Upper lobe of left lung (tissue), 6 donors: ENCODE measurements around the gene DSC1. TPM values are rescaled to one million over a fixed set of nuclear protein-coding genes. Genes with fewer than 3 reads are reported as not detected.

ENCODE experiments used
- ATAC-seq, 2 donors: fragments of 200-7000 bp; cut with Tn5 transposase; one replicate each; pipeline ENCODE4 v1.9.1; 2022; ENCODE audit warnings: mild to moderate bottlenecking in 2 of 2, moderate library complexity in 2 of 2; ENCODE audit not compliant: low FRiP score in 2 of 2
- DNase-seq, 2 donors: peaks; one replicate each; pipeline ENCODE4 v3.0.0-alpha.2; 2019 to 2020
- H3K27ac ChIP-seq, 4 donors: fragments of 200-600 bp; sonication (generic); one replicate each; pipeline ENCODE4 v1.5.1; 2016 to 2019
- H3K27me3 ChIP-seq, 4 donors: fragments of 200-600 bp; sonication (generic); one replicate each; pipeline ENCODE4 v1.5.1; 2017 to 2019
- H3K36me3 ChIP-seq, 4 donors: fragments of 200-600 bp; sonication (generic); one replicate each; pipeline ENCODE4 v1.5.1; 2016 to 2019
- H3K4me1 ChIP-seq, 4 donors: fragments of 200-600 bp; sonication (generic); one replicate each; pipeline ENCODE4 v1.5.1; 2018 to 2019
- H3K4me3 ChIP-seq, 4 donors: fragments of 200-600 bp; sonication (generic); one replicate each; pipeline ENCODE4 v1.5.1; 2017 to 2019; ENCODE audit warnings: mild to moderate bottlenecking in 2 of 4, moderate library complexity in 1 of 4
- H3K9me3 ChIP-seq, 4 donors: fragments of 200-600 bp; sonication (generic); one replicate each; pipeline ENCODE4 v1.5.1; 2018 to 2019
- EP300 ChIP-seq, 4 donors: sonication (generic); formaldehyde crosslinking; IDR thresholded peaks; one replicate each; pipeline ENCODE4 v1.5.1; 2017; ENCODE audit warnings: antibody characterized with exemption in 4 of 4, control low read depth in 2 of 4
- POLR2A ChIP-seq, 4 donors: fragments of 450-650 bp; IDR thresholded peaks; one replicate each; pipeline ENCODE4 v1.5.1; 2016 to 2017; ENCODE audit warnings: antibody characterized with exemption in 4 of 4, mild to moderate bottlenecking in 2 of 4
- POLR2AphosphoS5 ChIP-seq, 2 donors: sonication (generic); formaldehyde crosslinking; IDR thresholded peaks; one replicate each; pipeline ENCODE4 v1.5.1; 2017; ENCODE audit warnings: antibody characterized with exemption in 2 of 2
- whole genome bisulfite sequencing, 2 donors: methylation state at CpG; one replicate each; pipeline ENCODE4 v1.1.5; 2017 to 2018; 5-methylcytosine and 5-hydroxymethylcytosine counted together
- total RNA-seq, 6 donors: library from RNA; depleted of rRNA in 4 of 6; stranded (reverse); fragments of >200 nt in 4 of 6; gene quantifications; one replicate each; pipeline versions ENCODE4 v1.1.0 to v1.2.1, GENCODE V29; 2016 to 2021
- TF ChIP-seq, protein P1 (sequence below), 6 experiments: fragments of 450-650 bp in 4 of 6; fragments of 200-600 bp in 2 of 6; sonication (generic) in 2 of 6; IDR thresholded peaks; one replicate each; pipeline ENCODE4 v1.5.1; 2016 to 2019; ENCODE audit warnings: antibody characterized with exemption in 6 of 6
- donor health status: DM: no; HTN: no; CAD: no; lungs with moderate emphysema.
- donor health status: DM: no; HTN: yes; CAD: no; lungs with severe emphysema.

The DSC1 gene
- total RNA-seq, 6 donors from 2014 or later: not detected

DNA sequence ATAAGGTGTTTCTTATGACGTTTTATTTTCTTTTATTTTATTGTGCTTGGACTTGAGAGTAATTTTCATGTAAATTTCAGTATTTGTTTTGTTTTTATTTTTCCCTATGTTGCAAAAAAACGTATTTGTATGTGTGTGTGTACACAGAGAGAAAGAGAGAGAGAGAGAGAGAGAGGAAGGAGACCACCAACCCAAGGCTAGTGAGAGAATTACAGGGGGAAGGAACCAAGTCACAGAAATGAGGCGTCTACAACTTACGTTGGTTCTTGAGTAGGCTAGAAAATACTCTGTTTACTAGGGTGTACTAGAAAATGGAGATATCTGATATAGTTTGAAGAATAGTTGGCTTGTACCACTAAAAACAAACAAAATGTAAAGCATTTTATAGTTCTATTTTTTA, 7.7 kb upstream of the DSC1 start:
- no peak for DNase-seq
- 81 to 86% methylated on average over 4 of the region's 4 CpGs for WGBS, 2 donors
- Histone ChIP-seq H3K9me3 (no peaks in the 10 kb centered on the region), H3K27ac (no peak overlapping the region), H3K36me3 (no peaks in the 10 kb centered on the region), H3K4me1 (no peaks in the 10 kb centered on the region), H3K4me3 (no peak overlapping the region), H3K27me3 (no peaks in the 10 kb centered on the region)
- no peak for ATAC-seq
- no peak for TF ChIP-seq POLR2A (IDR thresholded peaks at IDR 0.05)
- no peak for TF ChIP-seq EP300 (IDR thresholded peaks at IDR 0.05)
- TF ChIP-seq POLR2AphosphoS5 (IDR thresholded peaks at IDR 0.05): no peak
- TF ChIP-seq, protein P1, sequence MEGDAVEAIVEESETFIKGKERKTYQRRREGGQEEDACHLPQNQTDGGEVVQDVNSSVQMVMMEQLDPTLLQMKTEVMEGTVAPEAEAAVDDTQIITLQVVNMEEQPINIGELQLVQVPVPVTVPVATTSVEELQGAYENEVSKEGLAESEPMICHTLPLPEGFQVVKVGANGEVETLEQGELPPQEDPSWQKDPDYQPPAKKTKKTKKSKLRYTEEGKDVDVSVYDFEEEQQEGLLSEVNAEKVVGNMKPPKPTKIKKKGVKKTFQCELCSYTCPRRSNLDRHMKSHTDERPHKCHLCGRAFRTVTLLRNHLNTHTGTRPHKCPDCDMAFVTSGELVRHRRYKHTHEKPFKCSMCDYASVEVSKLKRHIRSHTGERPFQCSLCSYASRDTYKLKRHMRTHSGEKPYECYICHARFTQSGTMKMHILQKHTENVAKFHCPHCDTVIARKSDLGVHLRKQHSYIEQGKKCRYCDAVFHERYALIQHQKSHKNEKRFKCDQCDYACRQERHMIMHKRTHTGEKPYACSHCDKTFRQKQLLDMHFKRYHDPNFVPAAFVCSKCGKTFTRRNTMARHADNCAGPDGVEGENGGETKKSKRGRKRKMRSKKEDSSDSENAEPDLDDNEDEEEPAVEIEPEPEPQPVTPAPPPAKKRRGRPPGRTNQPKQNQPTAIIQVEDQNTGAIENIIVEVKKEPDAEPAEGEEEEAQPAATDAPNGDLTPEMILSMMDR (IDR thresholded peaks at IDR 0.05): no peak

GRCh38 chr18:31162419-31162793, 250 bp downstream of the DSC1 start:
- no peaks in the 10 kb centered on the region for H3K27me3 ChIP-seq
- no peak for DNase-seq

DNA sequence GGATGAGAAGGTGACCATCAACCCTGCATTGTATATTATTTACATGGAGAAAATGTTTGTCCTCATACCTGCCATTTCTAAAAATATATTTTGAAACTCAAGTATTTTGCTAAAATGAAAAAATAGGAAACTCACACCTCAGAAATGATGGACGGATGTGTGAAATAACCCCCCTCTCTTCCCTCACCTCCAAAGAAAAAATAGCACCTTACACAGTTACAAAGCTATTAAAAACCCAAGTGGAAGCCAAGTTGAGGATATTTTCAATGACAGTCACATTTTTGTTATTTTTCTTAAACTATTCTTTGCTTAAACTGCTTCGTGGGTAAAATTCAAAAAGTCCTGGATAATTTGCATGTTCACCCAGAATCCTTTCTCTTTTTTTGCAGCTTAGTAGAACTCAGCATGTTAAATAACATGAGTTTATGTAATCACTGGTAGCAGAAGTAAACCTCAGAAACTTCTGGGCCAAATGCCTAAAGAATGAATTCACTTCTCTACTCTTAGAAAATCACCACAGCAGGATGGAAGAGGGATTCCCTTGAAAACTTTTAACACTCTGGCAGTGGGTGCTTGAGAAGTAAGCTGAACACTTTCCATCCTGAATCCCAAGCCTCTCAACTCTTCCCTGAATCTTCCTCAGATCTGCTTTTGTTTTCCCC, 768 bp downstream of the DSC1 start:
- DNase-seq (no peak), ATAC-seq (no peak)
- Histone ChIP-seq H3K27me3 (no peaks in the 10 kb centered on the region), H3K4me1 (no peaks in the 10 kb centered on the region), H3K9me3 (no peaks in the 10 kb centered on the region), H3K27ac (no peak overlapping the region), H3K36me3 (no peaks in the 10 kb centered on the region), H3K4me3 (no peak overlapping the region)
- no peak for TF ChIP-seq POLR2AphosphoS5 (IDR thresholded peaks at IDR 0.05)
- no peak for TF ChIP-seq POLR2A (IDR thresholded peaks at IDR 0.05)
- TF ChIP-seq, protein P1 (IDR thresholded peaks at IDR 0.05): no peak
- TF ChIP-seq EP300 (IDR thresholded peaks at IDR 0.05): no peak
- 76 to 78% methylated on average over 2 of the region's 2 CpGs for WGBS, 2 donors

More at GRCh38 chr18:31162419-31162793, 250 bp downstream of the DSC1 start:
- Histone ChIP-seq H3K4me1 (no peaks in the 10 kb centered on the region), H3K9me3 (no peaks in the 10 kb centered on the region), H3K27ac (no peak overlapping the region), H3K4me3 (no peak overlapping the region), H3K36me3 (no peaks in the 10 kb centered on the region)
- TF ChIP-seq POLR2A (IDR thresholded peaks at IDR 0.05): no peak
- no peak for TF ChIP-seq EP300 (IDR thresholded peaks at IDR 0.05)
- no peak for TF ChIP-seq POLR2AphosphoS5 (IDR thresholded peaks at IDR 0.05)
- TF ChIP-seq, protein P1 (IDR thresholded peaks at IDR 0.05): no peak
- WGBS, 2 donors: 71 to 81% methylated on average over 5 of the region's 5 CpGs
- peak; percentile 19 to 46 for ATAC-seq

DNA sequence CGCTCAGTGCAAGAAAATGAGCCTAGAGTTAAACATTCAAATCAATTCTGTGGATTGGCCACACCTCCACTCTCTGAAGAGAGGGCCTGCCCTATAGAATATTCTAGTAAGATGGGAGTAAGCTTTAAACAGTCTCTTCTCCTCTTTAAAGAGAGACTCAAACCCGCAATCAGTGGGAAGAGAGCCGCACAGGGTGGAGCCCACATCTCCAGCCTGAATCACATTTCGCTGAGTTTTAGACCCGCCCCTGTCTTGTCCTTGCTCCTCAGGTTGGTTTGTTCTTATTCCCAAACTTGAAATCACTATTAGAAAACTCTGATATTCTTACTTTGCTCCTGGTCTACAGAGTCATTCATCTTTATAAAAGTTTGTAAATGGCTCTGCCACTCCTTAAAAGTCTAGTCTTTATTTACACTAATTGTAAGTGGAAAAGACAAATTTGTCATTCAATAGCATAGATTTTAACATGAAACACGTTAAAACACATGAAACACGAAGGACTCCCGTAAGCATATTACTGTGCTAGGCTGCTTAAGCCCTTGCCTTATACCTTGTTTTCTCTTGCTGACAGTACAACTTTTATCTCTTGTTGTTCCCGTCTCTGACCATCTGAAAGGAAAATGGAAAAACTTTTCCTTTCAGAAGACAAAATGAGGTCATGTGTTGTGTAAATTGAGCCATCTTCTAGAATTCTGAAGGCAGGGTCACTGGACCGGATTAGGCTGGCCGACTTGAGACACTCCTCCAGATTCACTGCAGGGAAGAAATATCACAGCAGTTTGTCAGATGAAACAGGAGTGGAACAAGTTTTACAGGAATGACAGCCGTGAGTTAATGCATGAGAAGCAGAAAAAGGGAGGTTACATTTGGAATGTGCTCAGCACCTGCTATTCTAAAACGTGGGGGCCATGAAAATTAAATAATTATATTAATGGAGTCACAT, 5.6 kb downstream of the DSC1 start:
- peak in 1 of 2 donors; percentile 31 for ATAC-seq
- H3K9me3 ChIP-seq: no peaks in the 10 kb centered on the region
- H3K36me3 ChIP-seq: no peaks in the 10 kb centered on the region
- no peak for TF ChIP-seq POLR2AphosphoS5 (IDR thresholded peaks at IDR 0.05)
- TF ChIP-seq EP300 (IDR thresholded peaks at IDR 0.05): no peak
- WGBS, 2 donors: 74 to 79% methylated on average over 13 of the region's 13 CpGs
- DNase-seq: no peak
- H3K4me3 ChIP-seq: no peak overlapping the region
- no peaks in the 10 kb centered on the region for H3K27me3 ChIP-seq
- no peaks in the 10 kb centered on the region for H3K4me1 ChIP-seq
- no peak overlapping the region for H3K27ac ChIP-seq

DNA sequence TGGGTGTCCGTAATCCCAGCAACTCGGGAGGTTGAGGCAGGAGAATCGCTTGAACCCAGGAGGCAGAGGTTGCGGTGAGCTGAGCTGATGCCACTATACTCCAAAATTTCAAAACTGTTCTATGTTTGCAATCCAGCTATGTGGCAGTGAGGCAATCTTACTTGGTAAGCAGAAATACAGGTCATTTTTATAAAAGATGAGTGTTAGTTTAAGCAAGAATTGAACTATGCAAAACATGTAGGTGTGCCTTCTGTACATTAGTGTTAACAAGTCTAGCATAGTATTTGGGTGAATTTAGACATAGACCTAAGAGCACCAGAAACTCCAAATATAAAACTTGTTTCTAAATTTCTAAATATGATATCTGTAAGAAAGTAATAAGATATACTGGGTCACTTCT, 7.2 kb downstream of the DSC1 start:
- no peaks in the 10 kb centered on the region for H3K9me3 ChIP-seq
- TF ChIP-seq POLR2A (IDR thresholded peaks at IDR 0.05): no peak
- TF ChIP-seq, protein P1 (IDR thresholded peaks at IDR 0.05): no peak
- TF ChIP-seq POLR2AphosphoS5 (IDR thresholded peaks at IDR 0.05): no peak
- no peak for TF ChIP-seq EP300 (IDR thresholded peaks at IDR 0.05)
- no peaks in the 10 kb centered on the region for H3K4me1 ChIP-seq
- H3K27ac ChIP-seq: no peak overlapping the region
- no peak for DNase-seq
- H3K4me3 ChIP-seq: no peak overlapping the region
- H3K27me3 ChIP-seq: no peaks in the 10 kb centered on the region
- no peak for ATAC-seq
- 64 to 81% methylated on average over 4 of the region's 4 CpGs for WGBS, 2 donors
- no peaks in the 10 kb centered on the region for H3K36me3 ChIP-seq
